NCI-H1417 (cell line): ENCODE measurements around the gene GJB4.
"Not testable (repeated sequence)": the region's sequence is repeated elsewhere in the genome, so short reads cannot be mapped to it uniquely, and the experiment has no call there.

Source experiments
- DNase-seq, 3 experiments: peaks; one replicate each; lab custom pipeline; 2025; lab: John Stamatoyannopoulos, UW

The GJB4 gene

DNA sequence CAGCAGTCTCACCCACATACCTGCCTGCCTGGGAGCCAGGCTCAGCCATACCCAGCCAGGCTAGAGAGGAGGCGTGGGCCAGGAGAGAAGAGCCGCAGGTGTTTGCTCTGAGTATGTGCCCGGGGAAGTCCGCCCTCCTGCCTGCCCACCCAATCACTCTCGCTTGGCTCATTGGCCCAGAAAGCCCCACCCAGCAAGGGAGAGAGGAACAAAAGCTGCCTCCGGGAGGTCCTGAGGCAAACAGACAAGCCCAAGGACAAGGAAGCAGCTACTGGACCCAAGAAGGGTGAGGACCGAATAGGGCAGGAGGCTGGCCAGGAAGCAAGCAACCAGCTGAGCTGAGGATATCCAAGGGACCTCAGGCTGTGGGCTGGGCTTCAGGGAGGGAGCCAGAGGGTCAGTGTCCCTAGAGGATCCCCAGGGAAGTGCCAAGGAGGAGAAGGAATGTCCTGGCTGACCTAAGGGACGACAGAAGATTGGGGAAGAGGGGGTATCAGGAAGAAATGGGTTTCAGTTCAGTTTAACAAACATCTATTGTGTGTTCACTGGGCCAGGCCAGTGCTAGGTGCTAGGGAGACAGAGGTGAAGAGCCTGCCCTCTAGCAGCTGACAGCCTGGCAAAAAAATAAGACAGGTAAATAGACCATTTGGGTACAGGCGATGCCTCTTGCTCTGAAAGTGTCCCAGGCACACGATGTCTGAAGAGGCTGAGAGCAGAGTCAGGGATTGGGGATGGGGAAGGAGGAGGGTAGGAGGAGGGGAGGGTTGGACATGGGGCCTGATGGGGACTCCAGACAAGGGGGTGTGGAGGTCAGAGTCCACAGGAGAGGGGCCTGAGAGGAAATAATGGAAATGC, at the start of gene GJB4:
Gene GJB4 (plus strand): TSS at position 238 of the 855 bp plus-strand sequence. CDS start 1,515 bp downstream, outside the sequence.
- DNase-seq: no peak

DNA sequence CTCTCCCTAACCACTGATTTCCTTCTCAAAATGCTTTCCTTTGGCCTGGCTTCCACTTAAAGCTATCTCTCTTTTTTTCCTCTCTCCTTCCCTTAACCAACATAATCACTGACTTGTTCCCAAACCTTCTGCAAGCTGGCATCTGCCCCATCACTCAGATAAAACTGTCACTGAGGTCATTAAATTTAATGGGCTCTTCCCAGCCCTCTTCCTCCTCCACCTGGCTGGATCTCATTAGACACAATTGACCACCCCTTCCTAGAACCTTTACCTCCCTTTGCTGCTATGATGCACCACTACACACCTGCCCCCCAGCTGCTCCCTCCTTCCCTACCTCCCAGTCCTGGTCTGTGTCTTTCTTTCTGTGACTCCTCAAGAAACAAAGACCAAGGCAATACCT, 48.7 kb upstream of the GJB4 start:
- DNase-seq: peak in 2 of 3 experiments; percentile 49 to 78

DNA sequence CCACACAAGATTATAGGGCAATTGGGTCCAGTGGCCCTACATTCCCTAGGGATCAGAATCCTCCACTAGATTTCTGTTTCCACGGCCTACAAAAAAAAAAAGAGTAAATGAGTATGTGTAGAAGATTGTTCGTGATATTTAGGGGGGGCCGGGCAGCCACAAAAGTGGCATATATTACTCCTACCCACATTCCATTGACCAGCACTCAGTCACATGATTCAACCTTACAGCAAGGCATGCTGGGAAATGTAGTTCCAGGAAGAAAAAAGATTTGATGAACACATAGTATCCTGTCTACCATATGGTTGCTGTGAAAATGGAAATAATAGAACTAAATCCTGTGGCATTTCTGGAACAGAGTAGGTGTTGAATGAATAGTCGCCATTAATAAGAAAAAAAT, 48.1 kb upstream of the GJB4 start:
- DNase-seq: peak in 2 of 3 experiments; percentile 2 to 36

DNA sequence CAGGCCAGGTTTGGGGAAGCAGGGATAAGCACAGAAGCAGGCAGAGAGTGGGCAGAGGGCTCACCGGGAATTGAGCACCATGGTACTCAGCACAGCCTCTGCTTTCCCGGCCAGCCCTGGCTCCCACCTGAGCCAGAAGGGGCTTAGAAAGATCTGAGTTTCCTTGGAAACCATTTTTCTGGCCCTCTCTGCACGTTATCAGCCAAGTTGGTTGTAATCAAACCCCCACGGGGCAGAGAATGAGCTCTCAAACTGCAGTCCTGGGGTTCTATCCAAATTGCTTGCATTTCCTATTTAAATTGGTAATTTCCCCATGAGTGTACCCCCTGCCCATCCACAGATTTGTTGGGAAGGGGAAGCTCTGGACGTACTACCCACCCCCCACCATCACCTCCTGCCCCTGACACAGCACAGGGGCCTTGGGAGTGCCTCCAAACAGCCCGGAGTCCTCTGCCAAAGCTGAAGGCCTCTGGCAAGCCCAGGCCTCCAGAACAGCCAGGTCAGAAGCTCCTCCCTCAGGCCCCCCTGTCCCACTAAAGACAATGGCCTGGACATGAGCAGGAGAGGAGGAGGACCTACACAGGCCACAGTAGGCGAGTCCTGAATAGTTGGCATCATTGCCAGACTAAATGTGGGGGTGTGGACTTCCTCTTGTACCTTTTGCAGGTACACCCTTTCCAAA, 47.4 kb upstream of the GJB4 start:
- no peak for DNase-seq

DNA sequence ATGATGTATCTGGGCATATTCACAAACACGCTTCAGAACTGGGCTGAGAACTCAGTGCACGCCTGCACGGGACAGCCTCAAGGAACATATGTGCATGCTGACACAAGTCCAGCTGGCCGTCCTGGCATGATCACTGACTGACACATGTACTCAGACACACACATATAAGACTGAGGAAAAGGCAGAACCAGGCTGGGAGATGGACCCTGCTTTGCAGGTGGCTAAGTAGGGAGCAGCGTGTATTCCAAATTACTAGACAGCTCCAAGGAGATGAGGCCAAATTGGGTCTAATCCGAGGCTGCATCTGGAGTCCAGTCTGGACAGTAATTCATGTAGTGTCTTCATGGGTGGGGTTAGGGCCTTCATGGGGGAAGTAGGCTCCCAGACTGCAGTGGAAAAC, 46.1 kb upstream of the GJB4 start:
- DNase-seq: no peak

DNA sequence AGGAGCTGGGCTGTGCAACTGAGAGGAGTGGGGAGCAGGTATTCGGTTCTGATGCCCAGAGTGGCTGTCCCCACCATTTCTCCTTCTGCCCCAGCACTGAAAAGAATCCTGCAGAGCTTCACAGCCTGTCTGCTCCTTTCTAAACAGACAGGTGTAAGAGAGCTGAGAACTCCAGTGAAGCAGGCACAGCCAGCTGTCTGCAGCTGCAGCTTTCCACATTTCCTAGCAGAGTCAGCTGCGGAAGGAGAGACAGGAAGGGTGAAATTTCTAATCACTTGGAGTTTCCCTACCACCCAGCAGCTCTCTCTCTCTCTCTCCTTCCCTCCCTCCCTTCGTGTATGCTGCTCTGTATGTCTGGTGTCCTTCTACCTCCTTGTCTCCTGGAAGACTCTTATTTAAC, 45.2 kb upstream of the GJB4 start:
- DNase-seq: peak in 1 of 3 experiments; percentile 19

DNA sequence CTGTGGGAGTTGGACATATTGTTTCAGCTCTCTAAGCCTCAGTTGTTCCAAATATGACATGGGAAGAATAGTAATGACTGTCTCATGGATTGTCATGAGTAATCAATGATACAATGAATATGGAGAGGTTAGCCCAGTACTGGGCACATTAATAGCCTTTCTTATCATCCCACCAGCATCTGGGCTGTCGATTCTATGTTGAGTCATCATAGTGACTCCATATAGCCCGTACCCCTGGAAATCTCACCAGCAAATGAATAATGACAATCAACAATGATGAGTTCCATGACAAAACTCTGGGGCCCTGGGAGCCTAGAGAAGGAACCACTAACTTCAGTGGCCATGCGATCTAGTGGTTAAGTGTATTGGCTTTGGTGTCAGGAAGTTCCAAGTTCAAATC, 44.4 kb upstream of the GJB4 start:
- DNase-seq: no peak

DNA sequence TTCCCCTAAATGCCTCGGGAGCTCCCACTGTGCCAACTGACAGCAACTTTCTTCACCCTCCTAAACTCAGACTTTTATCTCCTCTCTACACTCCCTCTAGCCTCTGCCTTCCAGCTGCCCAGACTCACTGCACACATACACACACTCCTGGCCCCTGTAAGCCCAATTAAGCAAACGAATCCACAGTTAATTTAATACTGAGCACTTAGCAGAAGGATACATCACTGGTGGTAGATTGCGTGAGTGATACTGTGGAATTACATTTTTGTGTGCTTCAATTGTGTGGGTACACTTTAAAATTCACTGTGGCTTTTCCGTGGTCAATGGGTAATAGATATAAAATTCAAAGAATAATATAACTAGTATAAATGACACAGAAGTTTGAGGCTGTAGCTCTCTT, 38.3 kb upstream of the GJB4 start:
- no peak for DNase-seq

DNA sequence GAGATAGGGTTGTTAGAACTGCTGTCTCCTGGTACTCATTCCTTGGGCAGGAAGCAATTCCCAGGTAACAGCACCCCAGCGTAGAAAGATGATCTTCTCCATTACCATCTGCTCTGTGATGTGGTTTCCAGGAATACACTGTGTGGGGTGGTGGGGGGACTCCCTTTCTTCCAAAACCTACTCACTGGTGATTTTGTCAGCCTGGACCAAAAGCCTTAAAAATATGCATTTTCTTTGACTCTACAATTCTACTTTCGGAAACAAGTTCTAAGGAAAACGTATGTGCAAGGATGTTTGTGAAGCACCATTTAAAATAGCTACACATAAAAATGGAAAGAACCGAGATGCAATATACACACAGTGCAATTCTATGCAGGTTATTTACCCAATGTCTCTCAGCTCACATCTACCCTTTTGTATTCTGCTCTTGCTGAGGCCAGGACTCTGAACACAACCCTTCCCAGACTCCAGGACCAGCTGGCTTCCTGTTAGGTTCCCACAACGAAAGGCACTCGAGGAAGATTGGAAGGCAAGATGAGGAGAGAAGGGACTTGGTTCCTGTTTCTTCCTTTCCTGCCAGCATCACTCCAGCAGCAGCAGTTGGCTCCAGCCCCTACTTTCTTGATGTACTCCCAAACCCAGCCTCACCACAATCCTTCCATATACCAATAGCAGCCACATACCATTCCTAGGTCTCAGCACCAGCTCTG, 37.7 kb upstream of the GJB4 start:
- DNase-seq: no peak

DNA sequence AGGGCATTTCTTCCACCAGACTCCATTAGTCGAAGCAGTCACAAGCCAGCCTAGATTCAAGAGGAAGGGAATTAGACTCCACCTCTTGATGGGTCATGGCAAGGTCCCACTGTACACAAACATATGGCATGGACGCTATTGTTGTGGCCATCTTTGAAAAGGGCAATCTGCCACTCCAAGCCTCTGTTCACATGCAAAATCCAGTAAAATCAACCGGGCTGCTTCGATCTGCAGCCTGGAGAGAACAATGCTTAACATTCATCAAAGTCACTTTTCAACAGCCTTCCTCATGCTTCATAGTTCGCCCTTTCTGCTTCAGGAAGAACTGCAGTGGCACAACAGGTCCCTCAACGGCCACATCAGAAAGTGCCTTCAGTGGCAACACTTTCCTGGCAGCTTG, 32.7 kb upstream of the GJB4 start:
- DNase-seq: peak in 1 of 3 experiments; percentile 12

DNA sequence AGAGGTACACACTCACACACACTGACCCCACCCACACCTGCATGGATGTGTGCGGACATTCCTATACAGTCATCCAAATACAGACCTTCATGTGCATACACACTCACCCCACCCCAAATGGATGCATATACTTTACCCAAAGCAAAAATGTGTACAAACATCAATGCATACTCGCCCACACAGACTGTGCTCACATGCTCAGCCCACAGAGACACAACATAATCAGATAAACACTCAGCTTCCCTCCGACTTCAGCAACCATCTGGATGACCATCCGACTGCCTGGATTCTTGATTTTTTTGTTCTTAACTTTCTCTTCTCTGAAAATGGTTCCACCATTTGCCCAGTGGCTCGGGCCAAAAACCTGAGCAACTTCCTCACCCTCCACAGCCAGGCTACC, 29.1 kb upstream of the GJB4 start:
- DNase-seq: no peak

DNA sequence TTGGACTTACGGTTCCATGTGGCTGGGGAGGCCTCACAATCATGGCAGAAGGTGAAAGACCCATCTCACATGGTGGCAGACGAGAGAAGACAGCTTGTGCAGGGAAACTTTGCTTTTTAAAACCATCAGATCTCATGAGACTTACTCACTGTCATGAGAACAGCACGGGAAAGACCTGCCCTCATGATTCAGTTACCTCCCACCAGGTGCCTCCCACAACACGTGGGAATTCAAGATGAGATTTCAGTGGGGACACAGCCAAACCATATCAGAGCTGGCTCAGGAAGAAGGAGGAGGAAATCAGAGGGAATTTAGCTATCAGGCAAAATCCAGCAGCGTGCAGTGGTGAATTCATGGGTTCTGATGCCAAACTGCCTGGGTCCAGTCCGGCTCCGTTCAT, 26.7 kb upstream of the GJB4 start:
- DNase-seq: not testable (repeated sequence)

DNA sequence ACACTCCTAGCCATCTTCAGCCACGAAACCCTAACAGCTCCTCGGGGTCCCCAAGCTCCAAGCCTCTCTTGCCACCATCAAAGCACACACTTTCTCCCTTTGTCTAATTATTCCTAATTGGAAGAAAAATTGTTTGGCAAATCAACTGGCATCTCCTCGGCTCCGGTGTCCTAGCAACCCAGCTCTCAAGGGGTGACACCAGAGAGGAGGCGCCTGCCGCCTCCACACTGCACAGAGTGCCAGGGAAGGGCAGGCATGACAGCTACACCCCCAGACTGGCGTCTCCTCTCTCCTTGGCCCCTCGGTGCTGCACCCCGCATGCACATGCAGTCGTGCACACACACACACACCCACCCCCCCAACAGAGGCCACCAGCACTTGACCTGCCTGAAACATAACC, 22.8 kb upstream of the GJB4 start:
- DNase-seq: peak in 2 of 3 experiments; percentile 44 to 80

DNA sequence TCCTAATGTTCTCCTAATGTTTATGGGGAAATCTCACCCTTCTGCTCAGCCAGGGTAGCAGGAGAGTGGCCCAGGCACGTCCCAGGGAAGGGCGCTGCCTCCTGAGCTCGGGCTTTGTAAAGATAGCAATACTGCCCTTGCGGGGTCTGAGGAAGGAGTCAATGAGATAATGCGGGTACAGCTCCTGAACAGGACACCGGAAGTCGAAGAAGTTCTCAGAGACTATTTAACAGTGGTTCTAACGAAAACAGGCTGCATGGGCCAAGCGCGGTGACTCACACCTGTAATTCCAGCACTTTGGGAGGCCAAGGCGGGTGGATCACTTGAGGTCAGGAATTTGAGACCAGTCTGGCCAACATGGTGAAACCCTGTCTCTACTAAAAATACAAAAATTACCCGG, 22.3 kb upstream of the GJB4 start:
- not testable (repeated sequence) for DNase-seq

DNA sequence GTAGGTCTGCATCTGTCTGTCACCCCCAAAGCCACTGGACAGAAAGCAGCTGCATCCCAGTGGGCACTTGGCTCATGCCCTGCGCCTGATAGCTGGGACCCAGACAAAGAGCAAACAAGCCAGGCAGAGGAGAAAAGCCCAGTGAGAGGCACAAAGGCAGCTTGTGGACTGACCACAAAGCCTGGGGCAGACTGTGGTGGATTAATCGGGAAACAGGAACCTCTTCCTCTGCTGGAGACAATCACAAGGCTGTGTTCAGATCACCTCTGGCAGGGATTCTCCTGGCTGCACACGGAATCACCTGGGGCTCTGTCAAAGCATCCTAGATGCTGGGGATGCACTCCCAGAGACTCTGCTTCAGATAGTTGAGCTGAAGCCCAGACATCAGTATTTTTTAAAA, 19.9 kb upstream of the GJB4 start:
- DNase-seq: peak in 1 of 3 experiments; percentile 29

DNA sequence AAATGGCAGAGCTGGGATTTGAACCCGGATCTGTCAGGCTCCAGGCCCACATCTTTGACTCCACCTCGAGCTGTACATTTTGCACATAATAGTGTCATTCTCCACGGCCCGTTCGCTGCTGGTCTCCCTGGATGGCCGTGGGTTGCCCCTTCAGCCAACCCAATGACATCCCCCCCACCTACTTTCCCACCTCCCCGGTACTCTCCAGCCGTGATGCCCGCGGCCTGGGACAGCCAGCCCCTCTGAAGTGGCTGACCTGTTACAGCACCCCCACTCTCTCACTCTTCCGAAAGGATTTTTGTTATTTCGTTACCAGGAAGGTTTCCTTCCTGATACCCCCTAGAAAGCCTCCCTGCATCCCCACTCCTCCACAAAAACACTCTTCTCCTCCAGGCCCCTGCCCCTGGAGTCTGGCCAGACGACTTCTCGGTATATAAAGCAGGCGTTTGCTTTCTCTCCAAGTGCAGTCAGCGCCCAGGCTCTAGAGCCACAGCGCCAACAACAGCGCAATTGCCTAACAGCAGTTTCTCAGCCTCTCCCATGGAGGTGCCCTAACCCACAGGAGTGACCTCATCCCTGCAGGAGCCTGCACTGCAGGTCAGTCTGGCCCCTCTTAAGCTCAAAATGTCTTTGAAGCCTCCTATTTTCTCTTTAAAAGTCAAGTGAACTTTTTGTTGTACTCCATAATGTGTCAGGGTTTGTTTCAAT, 19.2 kb upstream of the GJB4 start:
- DNase-seq: peak in 2 of 3 experiments; percentile 4 to 24

DNA sequence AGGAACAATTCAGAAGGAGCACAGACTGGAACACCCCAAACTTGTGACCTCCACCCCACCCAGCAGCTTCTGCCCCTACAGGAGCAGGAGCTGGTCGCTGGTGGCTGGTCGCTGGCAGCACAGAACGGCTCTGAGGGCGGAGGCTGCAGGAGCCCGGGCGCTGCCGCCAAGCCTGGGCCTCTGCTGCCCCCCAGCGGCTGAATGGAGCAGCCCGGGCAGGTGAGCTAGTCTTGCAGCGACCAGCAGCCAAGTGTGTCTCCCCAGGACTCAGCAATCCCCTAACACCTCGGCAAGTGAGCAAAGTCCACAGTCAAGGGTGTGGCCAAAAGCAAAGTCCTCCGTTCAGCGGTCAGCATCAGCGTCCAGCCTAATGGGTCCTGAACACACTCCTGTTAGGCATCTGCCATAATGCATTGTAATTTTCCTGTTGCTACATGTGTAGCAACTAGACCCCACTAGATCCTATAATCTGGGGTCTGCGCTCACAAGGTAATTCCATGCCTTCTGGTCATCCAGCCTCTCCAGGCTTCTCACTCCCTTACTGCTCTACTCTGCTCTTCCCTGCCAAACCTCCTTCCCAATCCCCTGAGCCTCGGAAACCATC, 16.8 kb upstream of the GJB4 start:
- DNase-seq: peak; percentile 66 to 82 (median 74)

DNA sequence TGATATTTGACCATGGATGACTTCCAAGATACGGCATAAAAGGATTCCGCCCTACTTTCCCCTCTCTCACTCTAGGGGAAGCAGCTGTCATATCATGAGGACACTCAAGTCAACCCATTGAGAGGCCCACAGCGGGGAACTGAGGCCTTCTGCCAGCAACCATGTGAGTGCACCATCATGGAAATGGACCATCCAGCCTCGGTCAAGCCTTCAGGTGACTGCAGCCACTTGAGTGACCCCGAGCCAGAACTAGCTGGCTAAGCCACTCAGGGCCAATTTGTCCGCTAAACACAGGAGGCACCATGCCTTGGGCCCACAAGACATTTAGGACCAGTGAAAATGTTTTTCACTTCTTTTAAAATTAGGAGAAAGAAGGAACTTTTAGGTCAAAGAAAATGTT, 15.8 kb upstream of the GJB4 start:
- peak in 1 of 3 experiments; percentile 42 for DNase-seq

DNA sequence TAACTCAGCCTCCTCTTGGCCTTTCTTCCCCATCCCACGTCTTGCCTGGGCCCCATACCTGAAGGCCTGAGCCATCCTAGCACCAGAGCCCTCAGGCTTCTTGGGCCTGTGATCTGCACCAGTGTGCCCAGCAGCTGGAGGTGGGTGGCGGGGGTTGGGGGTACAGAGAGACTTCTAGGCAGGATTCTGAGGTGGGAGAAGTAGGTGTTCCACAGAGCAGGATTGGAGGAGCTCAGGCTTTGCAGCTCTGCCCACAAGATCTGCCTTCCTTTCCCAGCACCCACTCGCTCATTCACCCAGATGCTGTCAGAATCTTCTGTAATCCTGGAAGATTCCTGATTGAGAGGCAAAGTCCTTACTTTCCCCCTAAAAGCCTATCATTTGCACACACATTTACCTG, 14.7 kb upstream of the GJB4 start:
- no peak for DNase-seq

DNA sequence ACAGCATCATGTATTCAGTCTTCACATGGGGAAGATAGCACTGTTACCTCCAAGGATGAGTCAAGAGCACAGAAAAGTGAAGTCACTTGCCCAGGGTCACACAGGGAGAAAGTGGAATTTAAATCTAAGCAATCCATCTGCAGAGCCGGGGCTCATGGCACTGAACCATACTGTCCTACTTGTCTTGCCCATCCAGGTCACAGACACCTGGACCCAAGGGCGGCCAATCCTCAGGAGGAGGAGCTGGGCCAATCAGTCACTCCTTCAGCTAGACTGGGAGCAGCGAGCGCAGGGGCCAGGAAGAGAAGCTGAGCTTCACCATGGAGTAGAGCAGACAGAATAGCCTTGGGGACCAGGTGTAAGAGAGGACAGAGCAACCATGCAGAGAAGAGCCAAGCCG, 13.9 kb upstream of the GJB4 start:
- DNase-seq: no peak

DNA sequence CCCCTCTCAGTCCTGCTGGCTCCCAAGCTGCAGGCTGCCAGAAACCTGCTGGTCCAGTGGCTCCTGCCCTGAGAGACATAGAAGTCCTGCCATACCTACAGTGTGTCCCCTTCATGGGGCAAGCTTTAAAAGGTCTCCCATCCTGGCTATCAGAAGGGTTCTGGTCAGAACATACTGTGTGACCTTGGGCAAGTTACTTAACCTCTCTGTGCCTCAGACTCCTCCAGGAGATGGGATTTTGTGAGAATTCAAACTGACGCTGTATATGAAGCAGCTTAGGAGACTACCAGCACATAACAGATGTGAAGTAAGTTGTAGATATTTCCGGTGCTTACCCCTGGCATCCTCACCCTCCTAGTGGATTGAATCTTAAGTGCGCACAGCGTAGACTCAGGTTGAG, 13.4 kb upstream of the GJB4 start:
- DNase-seq: no peak
